K562 (cell line): ENCODE data around the gene CEP68. TPM values are rescaled to one million over a fixed set of nuclear protein-coding genes. Genes with fewer than 3 reads are reported as not detected.
A peak's percentile ranks its signal among the peaks of the same experiment; 100 is the strongest.

Experiments used
- ATAC-seq: fragments of 200-7000 bp; cut with Tn5 transposase; 3 replicates; pipeline ENCODE4 v1.9.1; 2020; ENCODE audit warnings: moderate library complexity
- BruUV-seq: library from RNA; stranded (reverse); fragments of 400-500 nt; replicated peaks from 2 replicates; lab custom pipeline; 2021; lab: Mats Ljungman, UMichigan
- CTCF ChIA-PET: fragments of 300-600 bp; formaldehyde crosslinking; extraction: SDS; loops from one replicate; lab custom pipeline; 2021; ENCODE audit warnings: low intra/inter-chr PET ratio; lab: Yijun Ruan, JAX
- POLR2A ChIA-PET: fragments of 300-600, 350-650 bp; sonication (Branson Sonifier 250); formaldehyde crosslinking; extraction: SDS; loops from one replicate; lab custom pipeline; 2021; ENCODE audit warnings: antibody characterized with exemption, inconsistent platforms; lab: Yijun Ruan, JAX
- DNase-seq, 4 experiments: peaks; one replicate each; pipeline versions ENCODE4 v3.0.0 to v3.0.0-alpha.2; 2011 to 2018; ENCODE audit warnings: low spot score in 3 of 4, mixed read lengths in 3 of 4; ENCODE audit errors: extremely low read depth in 1 of 4
- FAIRE-seq: peaks from 2 replicates; lab custom pipeline; 2011; peaks lifted over from hg19 to GRCh38; lab: Jason Lieb, UNC
- H2AFZ ChIP-seq: 2 replicates; pipeline ENCODE4 v1.6.0; 2011; ENCODE audit warnings: low read depth, low read length, control low read depth, inconsistent platforms
- H3K27ac ChIP-seq: fragments of 200-600 bp; 3 replicates; pipeline ENCODE4 v1.8.0; 2011; ENCODE audit warnings: low read depth, mild to moderate bottlenecking, control low read depth, inconsistent platforms, low read length, moderate library complexity, mixed read lengths; ENCODE audit errors: extremely low read depth
- H3K27me3 ChIP-seq, 2 experiments: fragments of 300-600 bp in 1 of 2; 2 replicates in 1 of 2; 3 replicates in 1 of 2; pipeline versions ENCODE4 v1.6.0 to v1.8.0; 2011; ENCODE audit warnings: inconsistent platforms in 2 of 2, low read length in 2 of 2, mild to moderate bottlenecking in 1 of 2, mixed read lengths in 1 of 2, moderate library complexity in 1 of 2; ENCODE audit not compliant: control insufficient read depth in 2 of 2, insufficient read depth in 2 of 2
- H3K36me3 ChIP-seq: fragments of 300-600 bp; 3 replicates; pipeline ENCODE4 v1.8.0; 2011; ENCODE audit warnings: mild to moderate bottlenecking, low read length, inconsistent platforms; ENCODE audit not compliant: control insufficient read depth, insufficient read depth
- H3K4me1 ChIP-seq, 2 experiments: fragments of 200-600 bp in 1 of 2; replicated peaks in 1 of 2; 2 replicates in 1 of 2; 3 replicates in 1 of 2; pipeline versions ENCODE4 v1.5.1 to v1.8.0; 2011; ENCODE audit warnings: inconsistent platforms in 2 of 2, low read length in 2 of 2, mild to moderate bottlenecking in 1 of 2, mixed read lengths in 1 of 2, moderate library complexity in 1 of 2; ENCODE audit not compliant: control insufficient read depth in 2 of 2, insufficient read depth in 2 of 2
- H3K4me2 ChIP-seq: 2 replicates; pipeline ENCODE4 v1.6.1; 2011; ENCODE audit warnings: low read length, control low read depth, inconsistent platforms, mixed read lengths; ENCODE audit not compliant: insufficient read depth
- H3K4me3 ChIP-seq: fragments of 200-600 bp; sonication (generic), shearing (Covaris generic); 2 replicates; pipeline ENCODE4 v1.5.1; 2016; ENCODE audit warnings: control low read depth, inconsistent platforms
- H3K79me2 ChIP-seq: fragments of 200-600 bp; 3 replicates; pipeline ENCODE4 v1.8.0; 2011; ENCODE audit warnings: low read length, inconsistent platforms; ENCODE audit not compliant: control insufficient read depth, insufficient read depth
- H3K9ac ChIP-seq, 2 experiments: 2 replicates each; pipeline versions ENCODE4 v1.6.0 to v1.6.1; 2011; ENCODE audit warnings: low read depth in 2 of 2, low read length in 2 of 2, control low read depth in 1 of 2, inconsistent platforms in 1 of 2, mild to moderate bottlenecking in 1 of 2, mixed read lengths in 1 of 2; ENCODE audit not compliant: insufficient read depth in 1 of 2
- H3K9me1 ChIP-seq: one replicate; pipeline ENCODE4 v1.6.0; 2011; ENCODE audit warnings: inconsistent platforms, mild to moderate bottlenecking, low read length, moderate library complexity; ENCODE audit not compliant: control insufficient read depth, insufficient read depth
- H3K9me3 ChIP-seq: replicated peaks from 2 replicates; pipeline ENCODE4 v1.5.1; 2011; ENCODE audit warnings: low read depth, low read length, inconsistent platforms; ENCODE audit not compliant: control insufficient read depth, insufficient read depth
- H4K20me1 ChIP-seq: replicated peaks from 2 replicates; pipeline ENCODE4 v1.6.1; 2011; ENCODE audit warnings: low read length, inconsistent platforms, mixed read lengths; ENCODE audit not compliant: control insufficient read depth, insufficient read depth
- ATF1 ChIP-seq, 2 experiments: fragments of 450-650 bp in 1 of 2; IDR thresholded peaks; 2 replicates each; pipeline ENCODE4 v1.6.1; 2016; ENCODE audit warnings: missing compliant biosample characterization in 1 of 2, missing genetic modification characterization in 1 of 2
- ATF7 ChIP-seq: fragments of 450-650 bp; IDR thresholded peaks from 2 replicates; pipeline ENCODE4 v1.7.1; 2014; ENCODE audit warnings: mild to moderate bottlenecking, moderate library complexity
- KDM1A ChIP-seq, 2 experiments: fragments of 450-650 bp; IDR thresholded peaks; 2 replicates each; pipeline ENCODE4 v1.6.1; 2016; ENCODE audit warnings: mild to moderate bottlenecking in 2 of 2
- POLR2A ChIP-seq: fragments of 450-650 bp; conservative IDR thresholded peaks from 2 replicates; pipeline ENCODE4 v1.6.1; 2016
- TAF7 ChIP-seq: fragments of 450-650 bp; IDR thresholded peaks from 2 replicates; pipeline ENCODE4 v1.6.1; 2016; ENCODE audit warnings: missing genetic modification characterization, missing compliant biosample characterization
- ZBTB2 ChIP-seq: fragments of 450-650 bp; IDR thresholded peaks from 2 replicates; pipeline ENCODE4 v1.6.1; 2016; ENCODE audit warnings: antibody characterized with exemption
- ZNF23 ChIP-seq: fragments of 250-450 bp; sonication (Bioruptor Pico); IDR thresholded peaks from 2 replicates; pipeline ENCODE4 v1.4.0; 2020; ENCODE audit warnings: mild to moderate bottlenecking
- ZNF592 ChIP-seq: fragments of 450-650 bp; IDR thresholded peaks from 2 replicates; pipeline ENCODE4 v1.6.1; 2017; ENCODE audit warnings: antibody characterized with exemption, mild to moderate bottlenecking
- WGBS: fragments of 100-300 bp; shearing (Covaris generic); methylation state at CpG from one replicate; pipeline ENCODE4 v1.1.6; 2016; ENCODE audit warnings: low coverage, mixed read lengths; ENCODE audit not compliant: insufficient coverage; ENCODE audit errors: missing lambda C conversion rate; 5-methylcytosine and 5-hydroxymethylcytosine counted together
- in situ Hi-C: fragments of 300-500 bp; cut with MboI; formaldehyde crosslinking; loops from 4 replicates; pipeline ENCODE4 v1.15.0; 2018; ENCODE audit warnings: inconsistent platforms, mixed read lengths
- intact Hi-C: fragments of 100-400 bp; cut with micrococcal nuclease; formaldehyde crosslinking; loops from 2 replicates; pipeline ENCODE4 v1.14.2; 2022
- polyA plus RNA-seq, 8 experiments: library from polyadenylated mRNA; depleted of rRNA in 4 of 8; stranded (reverse) in 5 of 8; unstranded in 3 of 8; fragments of >200 nt; fragmentation: Nextera tagmentation in 2 of 8; fragmentation: Illumina TruSeq in 1 of 8; extraction: Ambion mirVana in 2 of 8; extraction: Trizol in 1 of 8; gene quantifications; 2 replicates each; pipeline versions ENCODE4 v1.2.1 to v1.2.3, GENCODE V29; 2011 to 2014; ENCODE audit warnings: inconsistent platforms in 1 of 8, missing spikeins in 1 of 8
- total RNA-seq, 7 experiments: library from RNA; depleted of rRNA in 6 of 7; stranded (reverse); fragments of >200 nt in 6 of 7; fragmentation: Illumina TruSeq in 2 of 7; extraction: Trizol in 2 of 7; gene quantifications; 2 replicates each; pipeline versions ENCODE4 v1.2.1 to v1.2.3, GENCODE V29; 2011 to 2021; ENCODE audit warnings: low replicate concordance in 1 of 7

CEP68 gene
- total and polyA plus RNA-seq, 9 of the 15 experiments (the other 6 are each of a cell fraction or from before 2014, with no cell fraction given), result 1.4 to 8.5 (median 5.2) TPM

GRCh38 chr2:65073879-65074565 is 17.8 kb downstream of the CEP68 start (continued):
- TF ChIP-seq TAF7 (tag), result no peak

DNA sequence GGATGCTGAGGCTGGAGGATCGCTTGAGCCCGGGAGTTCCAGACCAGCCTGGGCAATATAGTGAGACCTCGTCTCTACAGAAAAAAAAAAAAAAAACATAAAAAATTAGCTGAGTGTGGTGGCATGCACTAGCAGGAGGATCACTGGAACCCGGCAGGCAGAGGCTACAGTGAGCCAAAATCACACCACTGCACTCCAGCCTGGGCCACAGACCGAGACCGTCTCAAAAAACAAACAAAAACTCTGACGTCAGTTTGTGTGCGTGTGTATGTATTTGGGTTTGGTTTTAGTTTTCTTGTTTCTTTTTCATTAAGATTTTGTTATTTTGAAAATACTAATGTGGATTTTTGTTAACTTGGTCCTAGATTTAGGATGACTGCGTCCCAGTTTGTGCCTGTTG is 19.0 kb downstream of the CEP68 start:
- H3K9me1 ChIP-seq, result peaks cover 4% of the 10 kb centered on the region
- DNase-seq, result no peak
- no peaks in the 10 kb centered on the region for H3K9me3 ChIP-seq
- H3K4me1 ChIP-seq, result peaks cover 11 to 15% of the 10 kb centered on the region in 2 experiments; a peak in 4 of 5 replicates
- ATAC-seq, result no peak
- H3K36me3 ChIP-seq, result peaks cover 78% of the 10 kb centered on the region
- in situ Hi-C loops, result no loop called here
- no peak overlapping the region; the same call in 2 of the 3 replicates for H3K27ac ChIP-seq
- H3K4me3 ChIP-seq, result no peak overlapping the region
- CTCF ChIA-PET, result no interaction called here
- POLR2A ChIA-PET, result interaction anchor here (0.6 to 1.2 kb wide), 5 partner anchors 11 to 548 kb away, joined by 3 to 12 read pairs (median 3); no protein-coding TSS in a partner anchor
- H2AFZ ChIP-seq, result no peak overlapping the region
- H4K20me1 ChIP-seq, result 0 out of 2 replicates have a peak, but pooled peaks cover 8% of the 10 kb centered on the region
- peak; percentile 11; the same call in 1 of the 2 replicates for TF ChIP-seq ATF7
- TF ChIP-seq ATF1 (CRISPR knock-in tag; IDR thresholded peaks at IDR 0.05), result no peak
- peak; percentile 48; the same call in 1 of the 2 replicates for TF ChIP-seq ATF1 (tag; IDR thresholded peaks at IDR 0.05)
- TF ChIP-seq ZNF23 (CRISPR knock-in tag), result no peak
- TF ChIP-seq ZNF592, result 0 out of 2 replicates have a peak, but pooled peaks have one; percentile 4
- peak; percentile 24; the same call in 1 of the 2 replicates for TF ChIP-seq POLR2A
- 0 out of 4 replicates have a peak, but pooled peaks of 1 of the 2 experiments have one; percentile 44 for TF ChIP-seq KDM1A (IDR thresholded peaks at IDR 0.05)
- TF ChIP-seq ZBTB2, result no peak
- TF ChIP-seq, all 486 proteins: peak for 5
- Histone ChIP-seq H3K27me3 (no peaks in the 10 kb centered on the region), H3K4me2 (0 out of 2 replicates have a peak overlapping the region, but pooled peaks have one; percentile 7), H3K9ac (no peak overlapping the region), H3K79me2 (no peaks in the 10 kb centered on the region)
- intact Hi-C loops, result no loop called here
- BruUV-seq, result no TSS peak
- peak; percentile 23 for FAIRE-seq
- 52% methylated on average over 8 of the region's 9 CpGs for WGBS
